K562 (cell line): ENCODE results near the gene LMCD1. TPM values are rescaled to one million over a fixed set of nuclear protein-coding genes. Genes with fewer than 3 reads are reported as not detected.

Experiments
- ATAC-seq: fragments of 200-7000 bp; cut with Tn5 transposase; 3 replicates; pipeline ENCODE4 v1.9.1; 2020; ENCODE audit warnings: moderate library complexity
- BruUV-seq: library from RNA; stranded (reverse); fragments of 400-500 nt; replicated peaks from 2 replicates; lab custom pipeline; 2021; lab: Mats Ljungman, UMichigan
- CTCF ChIA-PET: fragments of 300-600 bp; formaldehyde crosslinking; extraction: SDS; loops from one replicate; lab custom pipeline; 2021; ENCODE audit warnings: low intra/inter-chr PET ratio; lab: Yijun Ruan, JAX
- POLR2A ChIA-PET: fragments of 300-600, 350-650 bp; sonication (Branson Sonifier 250); formaldehyde crosslinking; extraction: SDS; loops from one replicate; lab custom pipeline; 2021; ENCODE audit warnings: antibody characterized with exemption, inconsistent platforms; lab: Yijun Ruan, JAX
- DNase-seq, 4 experiments: peaks; one replicate each; pipeline versions ENCODE4 v3.0.0 to v3.0.0-alpha.2; 2011 to 2018; ENCODE audit warnings: low spot score in 3 of 4, mixed read lengths in 3 of 4; ENCODE audit errors: extremely low read depth in 1 of 4
- FAIRE-seq: peaks from 2 replicates; lab custom pipeline; 2011; peaks lifted over from hg19 to GRCh38; lab: Jason Lieb, UNC
- H2AFZ ChIP-seq: 2 replicates; pipeline ENCODE4 v1.6.0; 2011; ENCODE audit warnings: low read depth, low read length, control low read depth, inconsistent platforms
- H3K27ac ChIP-seq: fragments of 200-600 bp; 3 replicates; pipeline ENCODE4 v1.8.0; 2011; ENCODE audit warnings: low read depth, mild to moderate bottlenecking, control low read depth, inconsistent platforms, low read length, moderate library complexity, mixed read lengths; ENCODE audit errors: extremely low read depth
- H3K27me3 ChIP-seq, 2 experiments: fragments of 300-600 bp in 1 of 2; 2 replicates in 1 of 2; 3 replicates in 1 of 2; pipeline versions ENCODE4 v1.6.0 to v1.8.0; 2011; ENCODE audit warnings: inconsistent platforms in 2 of 2, low read length in 2 of 2, mild to moderate bottlenecking in 1 of 2, mixed read lengths in 1 of 2, moderate library complexity in 1 of 2; ENCODE audit not compliant: control insufficient read depth in 2 of 2, insufficient read depth in 2 of 2
- H3K36me3 ChIP-seq: fragments of 300-600 bp; 3 replicates; pipeline ENCODE4 v1.8.0; 2011; ENCODE audit warnings: mild to moderate bottlenecking, low read length, inconsistent platforms; ENCODE audit not compliant: control insufficient read depth, insufficient read depth
- H3K4me1 ChIP-seq, 2 experiments: fragments of 200-600 bp in 1 of 2; replicated peaks in 1 of 2; 2 replicates in 1 of 2; 3 replicates in 1 of 2; pipeline versions ENCODE4 v1.5.1 to v1.8.0; 2011; ENCODE audit warnings: inconsistent platforms in 2 of 2, low read length in 2 of 2, mild to moderate bottlenecking in 1 of 2, mixed read lengths in 1 of 2, moderate library complexity in 1 of 2; ENCODE audit not compliant: control insufficient read depth in 2 of 2, insufficient read depth in 2 of 2
- H3K4me2 ChIP-seq: 2 replicates; pipeline ENCODE4 v1.6.1; 2011; ENCODE audit warnings: low read length, control low read depth, inconsistent platforms, mixed read lengths; ENCODE audit not compliant: insufficient read depth
- H3K4me3 ChIP-seq: fragments of 200-600 bp; sonication (generic), shearing (Covaris generic); 2 replicates; pipeline ENCODE4 v1.5.1; 2016; ENCODE audit warnings: control low read depth, inconsistent platforms
- H3K79me2 ChIP-seq: fragments of 200-600 bp; 3 replicates; pipeline ENCODE4 v1.8.0; 2011; ENCODE audit warnings: low read length, inconsistent platforms; ENCODE audit not compliant: control insufficient read depth, insufficient read depth
- H3K9ac ChIP-seq, 2 experiments: 2 replicates each; pipeline versions ENCODE4 v1.6.0 to v1.6.1; 2011; ENCODE audit warnings: low read depth in 2 of 2, low read length in 2 of 2, control low read depth in 1 of 2, inconsistent platforms in 1 of 2, mild to moderate bottlenecking in 1 of 2, mixed read lengths in 1 of 2; ENCODE audit not compliant: insufficient read depth in 1 of 2
- H3K9me1 ChIP-seq: one replicate; pipeline ENCODE4 v1.6.0; 2011; ENCODE audit warnings: inconsistent platforms, mild to moderate bottlenecking, low read length, moderate library complexity; ENCODE audit not compliant: control insufficient read depth, insufficient read depth
- H3K9me3 ChIP-seq: replicated peaks from 2 replicates; pipeline ENCODE4 v1.5.1; 2011; ENCODE audit warnings: low read depth, low read length, inconsistent platforms; ENCODE audit not compliant: control insufficient read depth, insufficient read depth
- H4K20me1 ChIP-seq: replicated peaks from 2 replicates; pipeline ENCODE4 v1.6.1; 2011; ENCODE audit warnings: low read length, inconsistent platforms, mixed read lengths; ENCODE audit not compliant: control insufficient read depth, insufficient read depth
- CC2D1A ChIP-seq: fragments of 450-650 bp; IDR thresholded peaks from 2 replicates; pipeline ENCODE4 v1.6.1; 2017; ENCODE audit warnings: mild to moderate bottlenecking
- HEY1 ChIP-seq: fragments of 250-450 bp; sonication (Bioruptor Pico); IDR thresholded peaks from 2 replicates; pipeline ENCODE4 v1.5.0; 2020; ENCODE audit warnings: mild to moderate bottlenecking, moderate library complexity, borderline replicate concordance
- HMGN3 ChIP-seq: IDR thresholded peaks from 2 replicates; pipeline ENCODE4 v1.6.1; 2011; ENCODE audit warnings: borderline replicate concordance, low read depth, mild to moderate bottlenecking, mixed read lengths, low read length; ENCODE audit not compliant: insufficient read length; ENCODE audit errors: extremely low read depth
- IFI16 ChIP-seq: fragments of 250-450 bp; sonication (Bioruptor Pico); IDR thresholded peaks from 2 replicates; pipeline ENCODE4 v2.1.2; 2022; ENCODE audit warnings: mild to moderate bottlenecking, inconsistent platforms
- RAD21 ChIP-seq, 2 experiments: fragments of 250-450 bp in 1 of 2; fragments of 450-650 bp in 1 of 2; sonication (Bioruptor Pico) in 1 of 2; formaldehyde crosslinking in 1 of 2; IDR thresholded peaks in 1 of 2; conservative IDR thresholded peaks in 1 of 2; 2 replicates each; pipeline versions ENCODE4 v1.4.0 to v1.8.0; 2020 to 2022; ENCODE audit warnings: mild to moderate bottlenecking in 2 of 2, moderate library complexity in 1 of 2
- SAP30 ChIP-seq: fragments of 200-600 bp; sonication (generic); IDR thresholded peaks from 2 replicates; pipeline ENCODE4 v1.6.1; 2012; ENCODE audit warnings: borderline replicate concordance, low read depth, mild to moderate bottlenecking, moderate library complexity, low read length, control low read depth, inconsistent platforms; ENCODE audit not compliant: insufficient read depth, poor library complexity, severe bottlenecking
- ZFP1 ChIP-seq: fragments of 450-650 bp; formaldehyde crosslinking; IDR thresholded peaks from 2 replicates; pipeline ENCODE4 v1.4.0; 2020; ENCODE audit warnings: mild to moderate bottlenecking, mixed read lengths
- ZFP91 ChIP-seq: sonication (generic); formaldehyde crosslinking; IDR thresholded peaks from 2 replicates; pipeline ENCODE4 v1.8.0; 2022; ENCODE audit warnings: mild to moderate bottlenecking, missing genetic modification reagents
- ZNF274 ChIP-seq: IDR thresholded peaks from 2 replicates; pipeline ENCODE4 v1.6.1; 2011; ENCODE audit warnings: low read depth, mild to moderate bottlenecking, low read length, moderate library complexity, borderline replicate concordance
- ZNF668 ChIP-seq: fragments of 250-450 bp; sonication (Bioruptor Pico); IDR thresholded peaks from 2 replicates; pipeline ENCODE4 v1.8.0; 2022; ENCODE audit warnings: mild to moderate bottlenecking, inconsistent platforms
- WGBS: fragments of 100-300 bp; shearing (Covaris generic); methylation state at CpG from one replicate; pipeline ENCODE4 v1.1.6; 2016; ENCODE audit warnings: low coverage, mixed read lengths; ENCODE audit not compliant: insufficient coverage; ENCODE audit errors: missing lambda C conversion rate; 5-methylcytosine and 5-hydroxymethylcytosine counted together
- in situ Hi-C: fragments of 300-500 bp; cut with MboI; formaldehyde crosslinking; loops from 4 replicates; pipeline ENCODE4 v1.15.0; 2018; ENCODE audit warnings: inconsistent platforms, mixed read lengths
- intact Hi-C: fragments of 100-400 bp; cut with micrococcal nuclease; formaldehyde crosslinking; loops from 2 replicates; pipeline ENCODE4 v1.14.2; 2022
- polyA plus RNA-seq, 8 experiments: library from polyadenylated mRNA; depleted of rRNA in 4 of 8; stranded (reverse) in 5 of 8; unstranded in 3 of 8; fragments of >200 nt; fragmentation: Nextera tagmentation in 2 of 8; fragmentation: Illumina TruSeq in 1 of 8; extraction: Ambion mirVana in 2 of 8; extraction: Trizol in 1 of 8; gene quantifications; 2 replicates each; pipeline versions ENCODE4 v1.2.1 to v1.2.3, GENCODE V29; 2011 to 2014; ENCODE audit warnings: inconsistent platforms in 1 of 8, missing spikeins in 1 of 8
- total RNA-seq, 7 experiments: library from RNA; depleted of rRNA in 6 of 7; stranded (reverse); fragments of >200 nt in 6 of 7; fragmentation: Illumina TruSeq in 2 of 7; extraction: Trizol in 2 of 7; gene quantifications; 2 replicates each; pipeline versions ENCODE4 v1.2.1 to v1.2.3, GENCODE V29; 2011 to 2021; ENCODE audit warnings: low replicate concordance in 1 of 7

The LMCD1 gene
- total and polyA plus RNA-seq, 9 of the 15 experiments (the other 6 are each of a cell fraction or from before 2014, with no cell fraction given): 0.60 TPM; not detected in 8

GRCh38 chr3:8516047-8516661 is 14.5 kb downstream of the LMCD1 start:
- no peaks in the 10 kb centered on the region for H4K20me1 ChIP-seq
- under 1% methylated on average over 9 of the region's 9 CpGs for WGBS
- no peak overlapping the region for H3K4me3 ChIP-seq
- no peaks in the 10 kb centered on the region for H3K27me3 ChIP-seq
- FAIRE-seq (no peak), ATAC-seq (no peak), DNase-seq (no peak)
- CTCF ChIA-PET: no interaction called here
- no peaks in the 10 kb centered on the region for H3K9me3 ChIP-seq
- intact Hi-C loops: no loop called here
- H3K4me2 ChIP-seq: no peak overlapping the region
- in situ Hi-C loops: no loop called here
- POLR2A ChIA-PET: no interaction called here
- no TSS peak for BruUV-seq
- H3K36me3 ChIP-seq: no peaks in the 10 kb centered on the region
- H3K9me1 ChIP-seq: no peaks in the 10 kb centered on the region
- no peaks in the 10 kb centered on the region for H3K79me2 ChIP-seq
- H3K9ac ChIP-seq: no peak overlapping the region
- no peak overlapping the region for H2AFZ ChIP-seq
- no peak for TF ChIP-seq HEY1 (CRISPR knock-in tag)
- no peak for TF ChIP-seq HMGN3
- no peak for TF ChIP-seq ZFP91 (CRISPR knock-in tag)
- TF ChIP-seq ZNF274: no peak
- no peak for TF ChIP-seq SAP30
- TF ChIP-seq RAD21 (CRISPR knock-in tag; conservative IDR thresholded peaks at IDR 0.05 in 1 of 2, IDR thresholded peaks at IDR 0.05 in 1 of 2): no peak
- TF ChIP-seq IFI16 (CRISPR knock-in tag): no peak
- TF ChIP-seq ZFP1 (CRISPR knock-in tag): no peak
- no peak for TF ChIP-seq ZNF668 (CRISPR knock-in tag)
- no peak for TF ChIP-seq CC2D1A
- no peaks in the 10 kb centered on the region for H3K4me1 ChIP-seq
- no peak overlapping the region for H3K27ac ChIP-seq
